Lung (tissue), 12 donors: ENCODE measurements around the gene PDK4. TPM values are rescaled to one million over a fixed set of nuclear protein-coding genes. Genes with fewer than 3 reads are reported as not detected.

Experiments used
- ATAC-seq: fragments of 200-7000 bp; cut with Tn5 transposase; one replicate; pipeline ENCODE4 v1.9.1; 2020; ENCODE audit warnings: moderate number of reproducible peaks; ENCODE audit not compliant: insufficient read depth, low FRiP score
- DNase-seq, 3 donors: peaks; one replicate each; pipeline ENCODE4 v3.0.0-alpha.2; 2013 to 2017
- H3K27ac ChIP-seq, 2 donors: one replicate each; pipeline ENCODE4 v1.5.1; 2013; ENCODE audit warnings: mild to moderate bottlenecking in 2 of 2, moderate library complexity in 2 of 2, control low read depth in 1 of 2, inconsistent platforms in 1 of 2, low read depth in 1 of 2, low read length in 1 of 2
- H3K27me3 ChIP-seq, 3 donors: one replicate each; pipeline ENCODE4 v1.5.1; 2013; ENCODE audit warnings: low read length in 2 of 3; ENCODE audit not compliant: control insufficient read depth in 3 of 3, insufficient read depth in 3 of 3
- H3K36me3 ChIP-seq, 4 donors: one replicate each; pipeline ENCODE4 v1.5.1; 2013; ENCODE audit warnings: low read length in 4 of 4, mild to moderate bottlenecking in 1 of 4, moderate library complexity in 1 of 4; ENCODE audit not compliant: control insufficient read depth in 4 of 4, insufficient read depth in 4 of 4
- H3K4me1 ChIP-seq, 5 donors: one replicate each; pipeline ENCODE4 v1.5.1; 2013; ENCODE audit warnings: low read length in 5 of 5, mild to moderate bottlenecking in 2 of 5, moderate library complexity in 1 of 5; ENCODE audit not compliant: control insufficient read depth in 5 of 5, insufficient read depth in 5 of 5
- H3K4me3 ChIP-seq: one replicate; pipeline ENCODE4 v1.5.1; 2013; ENCODE audit warnings: mild to moderate bottlenecking, control low read depth, moderate library complexity
- H3K9ac ChIP-seq, 2 donors: one replicate each; pipeline ENCODE4 v1.5.1; 2013; ENCODE audit warnings: low read length in 2 of 2, control low read depth in 1 of 2; ENCODE audit not compliant: insufficient read depth in 1 of 2
- H3K9me3 ChIP-seq, 4 donors: one replicate each; pipeline ENCODE4 v1.5.1; 2013; ENCODE audit warnings: low read length in 3 of 4, mild to moderate bottlenecking in 1 of 4, moderate library complexity in 1 of 4; ENCODE audit not compliant: control insufficient read depth in 4 of 4, insufficient read depth in 3 of 4
- WGBS, 2 donors: extraction: QIAGEN DNeasy Blood & Tissue Kit; methylation state at CpG; one replicate each; pipeline ENCODE4 v1.1.7; 2013; 5-methylcytosine and 5-hydroxymethylcytosine counted together
- polyA plus RNA-seq, 2 donors: library from polyadenylated mRNA; stranded (reverse); fragments of 200-250 nt; gene quantifications; one replicate each; pipeline ENCODE4 v1.2.1, GENCODE V29; 2013
- total RNA-seq, 2 donors: library from RNA; depleted of rRNA in 1 of 2; stranded (reverse); fragments of >200 nt in 1 of 2; gene quantifications; one replicate each; pipeline ENCODE4 v1.2.1, GENCODE V29; 2014 to 2021
- TF ChIP-seq, protein P1 (sequence below): IDR thresholded peaks from 2 replicates; pipeline ENCODE4 v1.5.1; 2012; ENCODE audit warnings: mild to moderate bottlenecking; ENCODE audit errors: control extremely low read depth, extremely low read depth
- donor health status: control.
- donor health status: control.
- donor health status: Bipolar disorder and iron deficiency.
- donor health status: healthy.
- donor health status: DM: yes; HTN: yes; CAD: no.

PDK4 gene
- total and polyA plus RNA-seq, 4 donors, result 20.1 to 86.9 (median 35.1) TPM

DNA sequence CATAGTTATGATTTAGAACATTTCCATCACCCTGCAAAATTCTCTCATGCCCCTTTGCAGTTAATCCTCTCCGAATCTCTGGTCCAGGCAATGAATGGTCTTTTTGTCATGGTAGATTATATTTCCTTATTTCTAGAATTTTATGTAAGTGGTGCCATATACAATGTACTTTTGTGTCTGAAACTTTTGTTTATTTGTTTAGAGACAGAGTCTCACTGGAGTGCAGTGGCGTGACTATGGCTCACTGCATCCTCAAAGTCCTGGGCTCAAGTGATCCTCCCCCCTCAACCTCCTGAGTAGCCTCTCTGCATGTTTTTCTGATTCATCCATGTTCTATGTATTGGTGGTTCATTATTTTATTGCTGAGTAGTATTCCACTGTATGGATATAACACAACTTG lies 23.2 kb upstream of the PDK4 start:
- no peaks in the 10 kb centered on the region for H3K36me3 ChIP-seq
- ATAC-seq (no peak), DNase-seq (no peak)
- peaks cover 0 to 3% (median 0%) of the 10 kb centered on the region in 3 donors for H3K27me3 ChIP-seq
- peaks cover 0 to 4% (median 0%) of the 10 kb centered on the region in 5 donors for H3K4me1 ChIP-seq
- no peak overlapping the region for H3K4me3 ChIP-seq
- H3K27ac ChIP-seq, result no peak overlapping the region
- no peaks in the 10 kb centered on the region for H3K9me3 ChIP-seq
- 92 to 96% methylated on average over 2 of the region's 2 CpGs for WGBS, 2 donors
- TF ChIP-seq, protein P1, sequence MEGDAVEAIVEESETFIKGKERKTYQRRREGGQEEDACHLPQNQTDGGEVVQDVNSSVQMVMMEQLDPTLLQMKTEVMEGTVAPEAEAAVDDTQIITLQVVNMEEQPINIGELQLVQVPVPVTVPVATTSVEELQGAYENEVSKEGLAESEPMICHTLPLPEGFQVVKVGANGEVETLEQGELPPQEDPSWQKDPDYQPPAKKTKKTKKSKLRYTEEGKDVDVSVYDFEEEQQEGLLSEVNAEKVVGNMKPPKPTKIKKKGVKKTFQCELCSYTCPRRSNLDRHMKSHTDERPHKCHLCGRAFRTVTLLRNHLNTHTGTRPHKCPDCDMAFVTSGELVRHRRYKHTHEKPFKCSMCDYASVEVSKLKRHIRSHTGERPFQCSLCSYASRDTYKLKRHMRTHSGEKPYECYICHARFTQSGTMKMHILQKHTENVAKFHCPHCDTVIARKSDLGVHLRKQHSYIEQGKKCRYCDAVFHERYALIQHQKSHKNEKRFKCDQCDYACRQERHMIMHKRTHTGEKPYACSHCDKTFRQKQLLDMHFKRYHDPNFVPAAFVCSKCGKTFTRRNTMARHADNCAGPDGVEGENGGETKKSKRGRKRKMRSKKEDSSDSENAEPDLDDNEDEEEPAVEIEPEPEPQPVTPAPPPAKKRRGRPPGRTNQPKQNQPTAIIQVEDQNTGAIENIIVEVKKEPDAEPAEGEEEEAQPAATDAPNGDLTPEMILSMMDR, result no peak
- no peak overlapping the region for H3K9ac ChIP-seq

- H3K27me3 ChIP-seq, result no peaks in the 10 kb centered on the region
- H3K27ac ChIP-seq, result no peak overlapping the region
- no peak overlapping the region for H3K9ac ChIP-seq
- H3K36me3 ChIP-seq, result no peaks in the 10 kb centered on the region
- DNase-seq (no peak), ATAC-seq (no peak)
- H3K4me3 ChIP-seq, result no peak overlapping the region
- TF ChIP-seq, protein P1, result no peak
- peaks cover 0 to 3% (median 0%) of the 10 kb centered on the region in 4 donors for H3K9me3 ChIP-seq
- whole genome bisulfite sequencing, 2 donors, result 94 to 96% methylated on average over 1 of the region's 1 CpG
- peaks cover 0 to 10% (median 4%) of the 10 kb centered on the region in 5 donors for H3K4me1 ChIP-seq
These were observed 18.2 kb upstream of the PDK4 start for GRCh38 chr7:95614442-95614940.

DNA sequence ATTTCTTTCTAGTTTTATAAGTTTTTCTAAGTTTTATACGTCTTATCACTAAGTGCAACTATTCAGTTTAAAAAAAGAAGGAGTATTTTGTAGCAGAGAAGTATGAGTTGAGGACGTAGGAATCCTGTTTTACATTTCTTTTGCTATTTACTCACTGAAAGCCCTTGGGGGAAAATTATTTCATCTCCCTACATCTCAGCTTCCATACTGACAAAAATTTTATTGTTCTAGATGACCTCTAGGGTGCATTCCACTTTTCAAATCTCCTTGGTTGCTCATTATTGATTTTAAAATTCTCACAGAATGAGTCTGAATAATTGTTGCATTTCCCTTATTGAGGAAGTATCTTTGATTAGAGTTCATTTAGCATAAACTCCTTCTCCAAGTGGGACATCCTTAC lies 14.9 kb upstream of the PDK4 start:
- peaks cover 0 to 3% (median 0%) of the 10 kb centered on the region in 4 donors for H3K9me3 ChIP-seq
- no peaks in the 10 kb centered on the region for H3K27me3 ChIP-seq
- DNase-seq, result no peak
- H3K4me3 ChIP-seq, result no peak overlapping the region
- TF ChIP-seq, protein P1, result no peak
- peaks cover 5 to 33% (median 24%) of the 10 kb centered on the region in 5 donors for H3K4me1 ChIP-seq
- H3K36me3 ChIP-seq, result no peaks in the 10 kb centered on the region
- H3K9ac ChIP-seq, result no peak overlapping the region
- H3K27ac ChIP-seq, result no peak overlapping the region
- ATAC-seq, result no peak
- WGBS, 2 donors, result 69 to 86% methylated on average over 2 of the region's 2 CpGs
